H9 (cell line): Measurements from ENCODE around the gene NAA50. TPM values are rescaled to one million over a fixed set of nuclear protein-coding genes. Genes with fewer than 3 reads are reported as not detected.

Experiments used
- DNase-seq: peaks from one replicate; pipeline ENCODE4 v3.0.0-alpha.2; 2017
- H2AFZ ChIP-seq: one replicate; pipeline ENCODE4 v1.6.1; 2013; ENCODE audit warnings: mild to moderate bottlenecking, low read length, control low read depth, moderate library complexity
- H2AK5ac ChIP-seq: 2 replicates; pipeline ENCODE4 v1.6.1; 2013; ENCODE audit warnings: low read length, control low read depth, mixed read lengths; ENCODE audit not compliant: insufficient read length
- H2BK120ac ChIP-seq: one replicate; pipeline ENCODE4 v1.6.1; 2013; ENCODE audit warnings: low read depth, mild to moderate bottlenecking, low read length, control low read depth, inconsistent platforms; ENCODE audit not compliant: poor library complexity, severe bottlenecking
- H2BK12ac ChIP-seq: 2 replicates; pipeline ENCODE4 v1.6.1; 2013; ENCODE audit warnings: low read length, control low read depth, mixed read lengths, low read depth; ENCODE audit not compliant: insufficient read length
- H2BK15ac ChIP-seq: 2 replicates; pipeline ENCODE4 v1.6.1; 2013; ENCODE audit warnings: low read depth, low read length, control low read depth
- H2BK20ac ChIP-seq: one replicate; pipeline ENCODE4 v1.6.1; 2013; ENCODE audit warnings: low read depth, mild to moderate bottlenecking, low read length, control low read depth, inconsistent platforms; ENCODE audit not compliant: poor library complexity, severe bottlenecking
- H2BK5ac ChIP-seq: 2 replicates; pipeline ENCODE4 v1.6.1; 2013; ENCODE audit warnings: low read length, control low read depth, mixed read lengths; ENCODE audit not compliant: insufficient read length
- H3K14ac ChIP-seq: 2 replicates; pipeline ENCODE4 v1.6.1; 2013; ENCODE audit warnings: low read length, control low read depth; ENCODE audit not compliant: insufficient read depth
- H3K18ac ChIP-seq: 2 replicates; pipeline ENCODE4 v1.6.1; 2013; ENCODE audit warnings: low read depth, mild to moderate bottlenecking, mixed read lengths, low read length, control low read depth; ENCODE audit not compliant: insufficient read length
- H3K23ac ChIP-seq: 2 replicates; pipeline ENCODE4 v1.6.1; 2013; ENCODE audit warnings: low read length, control low read depth, mixed read lengths, low read depth; ENCODE audit not compliant: insufficient read length
- H3K23me2 ChIP-seq: 2 replicates; pipeline ENCODE4 v1.6.1; 2013; ENCODE audit warnings: low read depth, mild to moderate bottlenecking, mixed read lengths, low read length, control low read depth; ENCODE audit not compliant: insufficient read length, poor library complexity, severe bottlenecking
- H3K27ac ChIP-seq: 2 replicates; pipeline ENCODE4 v1.5.1; 2013; ENCODE audit warnings: low read length, control low read depth, mixed read lengths, low read depth; ENCODE audit not compliant: insufficient read length
- H3K27me3 ChIP-seq: 2 replicates; pipeline ENCODE4 v1.6.1; 2013; ENCODE audit warnings: low read length, control low read depth, inconsistent platforms; ENCODE audit not compliant: insufficient read depth
- H3K4ac ChIP-seq: 2 replicates; pipeline ENCODE4 v1.6.1; 2013; ENCODE audit warnings: low read depth, mild to moderate bottlenecking, control low read depth, inconsistent platforms, low read length, moderate library complexity
- H3K4me1 ChIP-seq: 2 replicates; pipeline ENCODE4 v1.6.1; 2013; ENCODE audit warnings: low read length, control low read depth, inconsistent platforms; ENCODE audit not compliant: insufficient read depth
- H3K4me2 ChIP-seq: 2 replicates; pipeline ENCODE4 v1.6.1; 2013; ENCODE audit warnings: low read length, control low read depth, mixed read lengths; ENCODE audit not compliant: insufficient read length, insufficient read depth
- H3K56ac ChIP-seq: 2 replicates; pipeline ENCODE4 v1.6.1; 2013; ENCODE audit warnings: low read depth, mild to moderate bottlenecking, mixed read lengths, low read length, control low read depth; ENCODE audit not compliant: insufficient read length
- H3K79me1 ChIP-seq: 2 replicates; pipeline ENCODE4 v1.6.1; 2013; ENCODE audit warnings: low read depth, mild to moderate bottlenecking, moderate library complexity, low read length, control low read depth, inconsistent platforms; ENCODE audit not compliant: insufficient read depth, poor library complexity, severe bottlenecking
- H3K79me2 ChIP-seq: 2 replicates; pipeline ENCODE4 v1.6.1; 2013; ENCODE audit warnings: low read length, control low read depth, inconsistent platforms; ENCODE audit not compliant: insufficient read depth
- H3K9ac ChIP-seq: 2 replicates; pipeline ENCODE4 v1.6.1; 2013; ENCODE audit warnings: low read length, control low read depth, mixed read lengths; ENCODE audit not compliant: insufficient read length; ENCODE audit errors: extremely low read depth
- H3K9me3 ChIP-seq: one replicate; pipeline ENCODE4 v1.6.1; 2013; ENCODE audit warnings: low read depth, low read length, inconsistent platforms; ENCODE audit not compliant: control insufficient read depth
- H3T11ph ChIP-seq: one replicate; pipeline ENCODE4 v1.6.1; 2013; ENCODE audit warnings: mild to moderate bottlenecking, low read length, control low read depth, inconsistent platforms
- H4K20me1 ChIP-seq: one replicate; pipeline ENCODE4 v1.6.1; 2013; ENCODE audit not compliant: control insufficient read depth, insufficient read length, insufficient read depth
- H4K5ac ChIP-seq: 2 replicates; pipeline ENCODE4 v1.6.1; 2013; ENCODE audit warnings: low read depth, mild to moderate bottlenecking, mixed read lengths, low read length, control low read depth; ENCODE audit not compliant: insufficient read length
- H4K8ac ChIP-seq: replicated peaks from 2 replicates; pipeline ENCODE4 v1.6.1; 2013; ENCODE audit warnings: low read length, control low read depth, mixed read lengths, low read depth; ENCODE audit not compliant: insufficient read length
- H4K91ac ChIP-seq: 2 replicates; pipeline ENCODE4 v1.6.1; 2013; ENCODE audit warnings: low read depth, mild to moderate bottlenecking, moderate library complexity, mixed read lengths, low read length, control low read depth; ENCODE audit not compliant: insufficient read length
- H3K27ac Mint-ChIP-seq, 3 experiments: 2 replicates in 2 of 3; 3 replicates in 1 of 3; pipeline ENCODE4 v1.8.0; 2020 to 2021; ENCODE audit warnings: mixed read lengths in 3 of 3, mild to moderate bottlenecking in 1 of 3, moderate library complexity in 1 of 3
- H3K27me3 Mint-ChIP-seq: 2 replicates; pipeline ENCODE4 v1.8.0; 2021; ENCODE audit warnings: low read depth, mild to moderate bottlenecking, moderate library complexity, mixed read lengths
- H3K36me3 Mint-ChIP-seq, 3 experiments: 2 replicates in 2 of 3; 3 replicates in 1 of 3; pipeline ENCODE4 v1.8.0; 2020 to 2021; ENCODE audit warnings: low read depth in 3 of 3, mixed read lengths in 3 of 3; ENCODE audit not compliant: insufficient read depth in 1 of 3
- H3K4me1 Mint-ChIP-seq, 2 experiments: 2 replicates each; pipeline ENCODE4 v1.8.0; 2020; ENCODE audit warnings: mixed read lengths in 2 of 2
- H3K4me3 Mint-ChIP-seq, 2 experiments: 2 replicates in 1 of 2; 3 replicates in 1 of 2; pipeline ENCODE4 v1.8.0; 2020 to 2021; ENCODE audit warnings: mild to moderate bottlenecking in 2 of 2, mixed read lengths in 2 of 2, moderate library complexity in 1 of 2
- H3K9me3 Mint-ChIP-seq, 2 experiments: 2 replicates in 1 of 2; 3 replicates in 1 of 2; pipeline ENCODE4 v1.8.0; 2020; ENCODE audit warnings: mild to moderate bottlenecking in 2 of 2, mixed read lengths in 2 of 2, moderate library complexity in 1 of 2
- CTCF ChIP-seq: fragments of 200-600 bp; sonication (generic); conservative IDR thresholded peaks from 3 replicates; pipeline ENCODE4 v1.8.0; 2021; ENCODE audit warnings: antibody characterized with exemption, mild to moderate bottlenecking
- WGBS: extraction: QIAGEN DNeasy Blood & Tissue Kit; methylation state at CpG from one replicate; pipeline ENCODE4 v1.1.7; 2013; ENCODE audit warnings: missing lambda C conversion rate, low lambda C conversion rate, mixed read lengths; ENCODE audit not compliant: insufficient read length; ENCODE audit errors: extremely low coverage; 5-methylcytosine and 5-hydroxymethylcytosine counted together
- total RNA-seq: library from RNA; stranded (reverse); gene quantifications from 2 replicates; pipeline ENCODE4 v1.2.1, GENCODE V29; 2021

The NAA50 gene
- total RNA-seq, 1 experiment from 2014 or later: 216 TPM

GRCh38 chr3:113695431-113695785 is 50.6 kb downstream of the NAA50 start:
- H3K27me3 ChIP-seq: no peaks in the 10 kb centered on the region
- H3K79me2 ChIP-seq: peaks cover 2% of the 10 kb centered on the region; the same call in 1 of the 2 replicates
- no peak overlapping the region for H4K5ac ChIP-seq
- no peak for DNase-seq
- H2AK5ac ChIP-seq: no peak overlapping the region
- TF ChIP-seq CTCF: no peak
- peak overlapping the region; percentile 71 for H3K9ac ChIP-seq
- no peak overlapping the region for H2BK12ac ChIP-seq
- H2AFZ ChIP-seq: no peak overlapping the region
- no peak overlapping the region for H2BK15ac ChIP-seq
- no peak overlapping the region for H3K14ac ChIP-seq
- no peak overlapping the region for H2BK5ac ChIP-seq
- H4K91ac ChIP-seq: no peak overlapping the region
- no peaks in the 10 kb centered on the region for H3K79me1 ChIP-seq
- no peak overlapping the region for H3K23ac ChIP-seq
- peak overlapping the region; percentile 94 for H3K4me2 ChIP-seq
- H3K23me2 ChIP-seq: peaks cover 6% of the 10 kb centered on the region
- no peaks in the 10 kb centered on the region for H3K9me3 Mint-ChIP-seq
- H3K18ac ChIP-seq: no peak overlapping the region
- H3T11ph ChIP-seq: no peak overlapping the region
- no peak overlapping the region for H3K27ac ChIP-seq
- H2BK120ac ChIP-seq: no peak overlapping the region
- H3K4me3 Mint-ChIP-seq: peak overlapping the region; percentile 97 to 99
- H3K4me1 Mint-ChIP-seq: peaks cover 12% of the 10 kb centered on the region in 2 experiments
- H2BK20ac ChIP-seq: no peak overlapping the region
- no peaks in the 10 kb centered on the region for H3K4me1 ChIP-seq
- H3K56ac ChIP-seq: no peak overlapping the region
- H4K20me1 ChIP-seq: no peaks in the 10 kb centered on the region
- H3K27me3 Mint-ChIP-seq: no peaks in the 10 kb centered on the region
- H3K27ac Mint-ChIP-seq: peak overlapping the region; percentile 98 to 99 (median 98); a peak in 6 of 7 replicates
- no peaks in the 10 kb centered on the region for H3K9me3 ChIP-seq
- no peak overlapping the region for H4K8ac ChIP-seq
- no peak overlapping the region for H3K4ac ChIP-seq
- peaks cover 0 to 1% (median 0%) of the 10 kb centered on the region in 3 experiments; a peak in 2 of 7 replicates for H3K36me3 Mint-ChIP-seq
- no CpG with 5 or more reads among the region's 8 CpGs for WGBS
